GM12874 (cell line): ENCODE results near the gene PDE3B.

Source experiments
- CTCF ChIP-seq: IDR thresholded peaks from 2 replicates; pipeline ENCODE4 v1.5.1; 2011; ENCODE audit warnings: low read depth, mild to moderate bottlenecking, control low read depth, low read length, moderate library complexity; ENCODE audit not compliant: insufficient read depth

PDE3B gene

GRCh38 chr11:14907411-14908213, 264.0 kb downstream of the PDE3B start:
- peak; percentile 91 for TF ChIP-seq CTCF

GRCh38 chr11:14908214-14908880, 264.7 kb downstream of the PDE3B start:
- peak; percentile 57; the same call in 1 of the 2 replicates for TF ChIP-seq CTCF

GRCh38 chr11:14914536-14914935, 270.9 kb downstream of the PDE3B start:
- no peak for TF ChIP-seq CTCF

GRCh38 chr11:14916403-14916802, 272.8 kb downstream of the PDE3B start:
- TF ChIP-seq CTCF, result no peak
